Caco-2 (cell line): ENCODE measurements around the gene MDP1. TPM values are rescaled to one million over a fixed set of nuclear protein-coding genes. Genes with fewer than 3 reads are reported as not detected.
A peak's percentile ranks its signal among the peaks of the same experiment; 100 is the strongest.

ENCODE experiments used
- BruUV-seq: library from RNA; stranded (reverse); fragments of 400-500 nt; replicated peaks from 2 replicates; lab custom pipeline; 2021; lab: Mats Ljungman, UMichigan
- CTCF ChIA-PET: fragments of 300-600 bp; sonication (Branson Sonifier 250); formaldehyde crosslinking; loops from one replicate; lab custom pipeline; 2022; ENCODE audit warnings: antibody characterized with exemption; lab: Charles Lee
- POLR2A ChIA-PET: fragments of 300-600 bp; sonication (Branson Sonifier 250); formaldehyde crosslinking; loops from one replicate; lab custom pipeline; 2022; ENCODE audit warnings: antibody characterized with exemption; lab: Charles Lee
- DNase-seq, 2 experiments: peaks; one replicate each; pipeline versions ENCODE4 v3.0.0 to v3.0.0-alpha.2; 2020 to 2022
- H3K27me3 ChIP-seq: replicated peaks from 2 replicates; pipeline ENCODE4 v1.6.0; 2011; ENCODE audit warnings: low read length; ENCODE audit not compliant: control insufficient read depth, insufficient read depth
- H3K36me3 ChIP-seq: 2 replicates; pipeline ENCODE4 v1.5.1; 2011; ENCODE audit warnings: low read length; ENCODE audit not compliant: control insufficient read depth, insufficient read depth
- H3K4me1 ChIP-seq: fragments of 250-450 bp; sonication (Bioruptor Pico); 2 replicates; pipeline ENCODE4 v1.5.1; 2020; ENCODE audit warnings: mild to moderate bottlenecking
- H3K4me3 ChIP-seq: 2 replicates; pipeline ENCODE4 v1.5.1; 2011; ENCODE audit warnings: low read depth, mild to moderate bottlenecking, control low read depth, low read length
- H3K9me3 ChIP-seq: fragments of 250-450 bp; sonication (Bioruptor Pico); 2 replicates; pipeline ENCODE4 v1.5.1; 2020; ENCODE audit warnings: mild to moderate bottlenecking, moderate library complexity
- H3K27ac Mint-ChIP-seq: one replicate; pipeline ENCODE4 v1.8.0; 2022; ENCODE audit warnings: mixed read lengths; ENCODE audit not compliant: unreplicated experiment
- H3K27me3 Mint-ChIP-seq: one replicate; pipeline ENCODE4 v1.8.0; 2022; ENCODE audit warnings: mixed read lengths; ENCODE audit not compliant: insufficient read depth, unreplicated experiment
- H3K36me3 Mint-ChIP-seq: one replicate; pipeline ENCODE4 v1.8.0; 2022; ENCODE audit warnings: mild to moderate bottlenecking, mixed read lengths; ENCODE audit not compliant: insufficient read depth, unreplicated experiment
- H3K4me1 Mint-ChIP-seq: one replicate; pipeline ENCODE4 v1.8.0; 2022; ENCODE audit warnings: low read depth, mixed read lengths; ENCODE audit not compliant: unreplicated experiment
- H3K4me3 Mint-ChIP-seq: one replicate; pipeline ENCODE4 v1.8.0; 2022; ENCODE audit warnings: mild to moderate bottlenecking, moderate library complexity, mixed read lengths; ENCODE audit not compliant: unreplicated experiment
- H3K9me3 Mint-ChIP-seq: one replicate; pipeline ENCODE4 v1.8.0; 2022; ENCODE audit warnings: mixed read lengths; ENCODE audit not compliant: unreplicated experiment
- CTCF ChIP-seq, 2 experiments: fragments of 200-600 bp in 1 of 2; IDR thresholded peaks; 1 replicate in 1 of 2; 2 replicates in 1 of 2; pipeline versions ENCODE4 v1.5.1 to v1.8.0; 2011 to 2022; ENCODE audit warnings: antibody characterized with exemption in 1 of 2, control low read depth in 1 of 2, inconsistent platforms in 1 of 2, low read depth in 1 of 2, low read length in 1 of 2, mild to moderate bottlenecking in 1 of 2, moderate library complexity in 1 of 2; ENCODE audit not compliant: insufficient read depth in 1 of 2, severe bottlenecking in 1 of 2, unreplicated experiment in 1 of 2
- intact Hi-C: fragments of 100-400 bp; cut with micrococcal nuclease; formaldehyde crosslinking; loops from one replicate; pipeline ENCODE4 v1.10.0; 2022; ENCODE audit not compliant: unreplicated experiment
- total RNA-seq: library from RNA; stranded (reverse); gene quantifications from 2 replicates; pipeline ENCODE4 v1.2.3, GENCODE V29; 2022

Gene MDP1
- total RNA-seq, 1 experiment from 2014 or later: 20.5 TPM

GRCh38 chr14:24216345-24216699, 456 bp upstream of the MDP1 start:
- no peak for TF ChIP-seq CTCF (IDR thresholded peaks at IDR 0.05; ENCODE audit: insufficient read depth in 1 of 2, low read depth in 1 of 2, low read length in 1 of 2, severe bottlenecking in 1 of 2, unreplicated experiment in 1 of 2)
- ChIA-PET POLR2A (interaction anchor here (0.8 to 1.0 kb wide), 2 partner anchors 21 to 26 kb away, joined by 7 to 16 read pairs; partner anchors contain the start of genes TINF2 and TM9SF1), CTCF (interaction anchor here (0.8 to 1.4 kb wide), 6 partner anchors 21 to 116 kb away, joined by 3 to 9 read pairs (median 4); partner anchors contain the start of genes IRF9, TINF2 and TM9SF1)
- Histone ChIP-seq H3K27me3 (no peaks in the 10 kb centered on the region), H3K4me1 (peaks cover 12% of the 10 kb centered on the region), H3K36me3 (no peaks in the 10 kb centered on the region; the same call in none of the 2 replicates), H3K9me3 (no peaks in the 10 kb centered on the region), H3K4me3 (peak overlapping the region; percentile 70; the same call in 1 of the 2 replicates)
- peak overlapping the region; percentile 87 for H3K4me3 Mint-ChIP-seq
- H3K4me1 Mint-ChIP-seq: peaks cover 13% of the 10 kb centered on the region
- intact Hi-C loops: loop anchor here (1.0 kb wide), 3 partner anchors 16 to 81 kb away; partner anchors contain the start of genes GMPR2, NEDD8 and TINF2
- H3K27me3 Mint-ChIP-seq: no peaks in the 10 kb centered on the region
- BruUV-seq: no TSS peak
- DNase-seq: no peak
- H3K36me3 Mint-ChIP-seq: peaks cover 54% of the 10 kb centered on the region
- H3K9me3 Mint-ChIP-seq: no peaks in the 10 kb centered on the region
- H3K27ac Mint-ChIP-seq: peak overlapping the region; percentile 88

- H3K4me1 Mint-ChIP-seq: peaks cover 13% of the 10 kb centered on the region
- H3K4me3 Mint-ChIP-seq: peak overlapping the region; percentile 91
- no peaks in the 10 kb centered on the region for H3K27me3 Mint-ChIP-seq
- peaks cover 12% of the 10 kb centered on the region for H3K4me1 ChIP-seq
- DNase-seq: no peak
- ChIA-PET CTCF (interaction anchor here (0.7 to 1.6 kb wide), 8 partner anchors 24 to 94 kb away, joined by 3 to 10 read pairs (median 4); partner anchors contain the start of genes CIDEB, IRF9 and TINF2), POLR2A (interaction anchor here (0.6 to 3.0 kb wide), 11 partner anchors 17 to 230 kb away, joined by 3 to 28 read pairs (median 5); partner anchors contain the start of genes CIDEB, DCAF11, EMC9 and PSME2)
- intact Hi-C loops: loop anchor here (1.0 to 2.0 kb wide), 2 partner anchors 19 to 73 kb away; partner anchors contain the start of genes EMC9 and TM9SF1
- no peak for TF ChIP-seq CTCF (IDR thresholded peaks at IDR 0.05; ENCODE audit: insufficient read depth in 1 of 2, low read depth in 1 of 2, low read length in 1 of 2, severe bottlenecking in 1 of 2, unreplicated experiment in 1 of 2)
- H3K27me3 ChIP-seq: no peaks in the 10 kb centered on the region
- no peaks in the 10 kb centered on the region for H3K9me3 Mint-ChIP-seq
- H3K9me3 ChIP-seq: no peaks in the 10 kb centered on the region
- peak overlapping the region; percentile 97 for H3K27ac Mint-ChIP-seq
- H3K36me3 ChIP-seq: peaks cover 1% of the 10 kb centered on the region
- H3K4me3 ChIP-seq: peak overlapping the region; percentile 88
- BruUV-seq: TSS peak; percentile 88
- H3K36me3 Mint-ChIP-seq: peaks cover 59% of the 10 kb centered on the region
Observed at GRCh38 chr14:24213866-24214662, 1.8 kb downstream of the MDP1 start.
